Epithelial cell of esophagus (primary cell): ENCODE measurements around the gene ALG9.
"Not testable (repeated sequence)": the region's sequence is repeated elsewhere in the genome, so short reads cannot be mapped to it uniquely, and the experiment has no call there.

Experiments used
- DNase-seq: peaks from one replicate; pipeline ENCODE4 v3.0.0; 2010; ENCODE audit warnings: low read depth
- H3K4me3 ChIP-seq: 2 replicates; pipeline ENCODE4 v1.5.1; 2011; ENCODE audit warnings: mild to moderate bottlenecking, low read length, control low read depth
- TF ChIP-seq, protein P1 (sequence below): IDR thresholded peaks from 2 replicates; pipeline ENCODE4 v1.5.1; 2011; ENCODE audit warnings: low read depth, mild to moderate bottlenecking, low read length, control low read depth, inconsistent platforms; ENCODE audit not compliant: insufficient read depth; ENCODE audit errors: missing control alignments

Gene ALG9

DNA sequence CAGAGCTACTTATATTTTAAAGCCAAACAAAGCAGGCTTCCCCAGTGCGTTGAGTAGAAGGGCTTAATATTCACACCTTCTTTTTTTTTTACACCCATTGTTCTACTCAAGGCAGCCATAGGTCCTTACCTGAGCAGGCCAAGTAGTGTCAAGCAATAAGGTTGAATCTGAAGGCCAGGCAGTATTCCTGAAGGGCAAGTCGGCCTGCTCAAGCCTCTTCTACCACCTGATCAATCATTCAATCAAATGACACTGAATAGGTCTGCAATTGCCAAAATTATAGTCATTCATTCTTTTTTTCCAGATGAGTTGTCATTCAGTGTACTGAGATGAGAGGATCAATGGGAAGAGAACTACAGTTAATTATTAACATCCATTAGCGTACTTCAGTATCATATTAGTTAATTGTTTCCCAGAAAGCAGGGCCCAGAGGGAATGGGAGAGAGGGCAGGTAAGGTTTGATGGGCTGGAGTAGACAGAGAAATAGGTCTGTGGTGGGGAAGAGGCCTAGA is 93.3 kb downstream of the ALG9 start:
- H3K4me3 ChIP-seq = no peak overlapping the region
- DNase-seq = no peak
- TF ChIP-seq, protein P1, sequence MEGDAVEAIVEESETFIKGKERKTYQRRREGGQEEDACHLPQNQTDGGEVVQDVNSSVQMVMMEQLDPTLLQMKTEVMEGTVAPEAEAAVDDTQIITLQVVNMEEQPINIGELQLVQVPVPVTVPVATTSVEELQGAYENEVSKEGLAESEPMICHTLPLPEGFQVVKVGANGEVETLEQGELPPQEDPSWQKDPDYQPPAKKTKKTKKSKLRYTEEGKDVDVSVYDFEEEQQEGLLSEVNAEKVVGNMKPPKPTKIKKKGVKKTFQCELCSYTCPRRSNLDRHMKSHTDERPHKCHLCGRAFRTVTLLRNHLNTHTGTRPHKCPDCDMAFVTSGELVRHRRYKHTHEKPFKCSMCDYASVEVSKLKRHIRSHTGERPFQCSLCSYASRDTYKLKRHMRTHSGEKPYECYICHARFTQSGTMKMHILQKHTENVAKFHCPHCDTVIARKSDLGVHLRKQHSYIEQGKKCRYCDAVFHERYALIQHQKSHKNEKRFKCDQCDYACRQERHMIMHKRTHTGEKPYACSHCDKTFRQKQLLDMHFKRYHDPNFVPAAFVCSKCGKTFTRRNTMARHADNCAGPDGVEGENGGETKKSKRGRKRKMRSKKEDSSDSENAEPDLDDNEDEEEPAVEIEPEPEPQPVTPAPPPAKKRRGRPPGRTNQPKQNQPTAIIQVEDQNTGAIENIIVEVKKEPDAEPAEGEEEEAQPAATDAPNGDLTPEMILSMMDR = no peak

- no peak overlapping the region for H3K4me3 ChIP-seq
- peak; percentile 77 for DNase-seq
- TF ChIP-seq, protein P1 = peak; percentile 79
These were observed 94.0 kb downstream of the ALG9 start for GRCh38 chr11:111777094-111778046.

DNA sequence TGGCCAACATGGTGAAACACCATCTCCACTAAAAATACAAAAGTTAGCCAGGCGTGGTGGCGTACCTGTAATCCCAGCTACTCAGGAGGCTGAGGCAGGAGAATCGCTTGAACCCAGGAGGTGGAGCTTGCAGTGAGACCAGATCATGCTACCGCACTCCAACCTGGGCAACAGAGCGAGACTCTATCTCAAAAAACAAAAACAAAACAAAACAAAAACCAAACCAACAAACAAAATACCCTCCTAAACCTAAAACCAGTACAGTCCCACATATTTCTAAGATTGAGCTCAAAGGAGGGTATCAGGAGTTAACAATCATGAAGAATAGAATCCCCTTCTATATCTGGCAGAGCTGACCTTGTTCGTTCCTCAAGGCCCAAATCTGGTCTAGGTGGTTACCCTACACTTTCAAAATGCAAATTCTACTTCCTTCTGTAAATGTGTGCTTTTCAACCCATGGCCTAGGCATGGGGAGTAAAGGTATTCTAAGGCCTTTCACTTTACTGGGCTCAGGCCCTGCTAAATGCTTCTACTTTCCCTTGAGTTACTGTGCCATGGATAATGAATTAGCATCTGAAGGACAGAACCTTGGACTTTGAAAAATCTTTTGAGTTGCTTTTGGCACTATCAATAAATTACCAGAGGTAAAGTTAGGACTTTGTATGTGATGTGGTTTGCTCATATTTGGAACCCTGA is 94.8 kb downstream of the ALG9 start:
- no peak overlapping the region for H3K4me3 ChIP-seq
- TF ChIP-seq, protein P1 = no peak
- no peak for DNase-seq

GRCh38 chr11:111774955-111775710 is 96.2 kb downstream of the ALG9 start:
- TF ChIP-seq, protein P1 = no peak
- no peak overlapping the region for H3K4me3 ChIP-seq
- no peak for DNase-seq

DNA sequence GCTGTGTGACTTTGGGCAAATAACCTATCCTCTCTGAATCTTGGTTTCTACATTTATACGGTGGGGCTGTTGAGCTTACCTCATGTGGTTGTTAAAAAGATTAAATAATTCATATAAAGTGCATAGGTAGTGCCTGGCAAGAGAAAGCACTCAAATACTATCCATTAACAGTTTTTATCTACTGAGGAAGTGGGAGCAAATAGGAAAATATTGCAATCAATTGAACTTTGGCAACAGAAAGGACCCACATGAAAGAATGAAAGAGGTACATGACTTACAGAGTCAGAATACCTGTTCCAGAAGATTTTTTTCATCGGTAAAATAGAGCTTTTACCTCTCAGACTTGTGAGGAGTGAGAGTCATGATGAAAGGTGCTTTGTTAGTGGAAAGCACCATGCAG is 98.8 kb downstream of the ALG9 start:
- no peak overlapping the region for H3K4me3 ChIP-seq
- TF ChIP-seq, protein P1 = no peak
- no peak for DNase-seq

GRCh38 chr11:111771205-111771604 is 100.2 kb downstream of the ALG9 start:
- not testable (repeated sequence) for DNase-seq, H3K4me3 ChIP-seq
